A549 (cell line): ENCODE data around the gene OXNAD1. TPM values are rescaled to one million over a fixed set of nuclear protein-coding genes. Genes with fewer than 3 reads are reported as not detected.

Experiments
- ATAC-seq, 2 experiments: fragments of 200-7000 bp in 1 of 2; fragments of >200 bp in 1 of 2; cut with Nextera tagmentation in 1 of 2; cut with Tn5 transposase in 1 of 2; 3 replicates each; pipeline versions ENCODE4 v1.8.0 to v1.9.1; 2018 to 2020; ENCODE audit warnings: mild to moderate bottlenecking in 1 of 2, moderate library complexity in 1 of 2
- CTCF ChIA-PET: fragments of 300-600 bp; sonication (Branson Sonifier 250); formaldehyde crosslinking; extraction: SDS; loops from one replicate; lab custom pipeline; 2021; ENCODE audit warnings: antibody characterized with exemption, inconsistent platforms; lab: Yijun Ruan, JAX
- POLR2A ChIA-PET: fragments of 350-600 bp; formaldehyde crosslinking; extraction: SDS; loops from one replicate; lab custom pipeline; 2021; ENCODE audit warnings: antibody characterized with exemption, inconsistent platforms; lab: Yijun Ruan, JAX
- DNase-seq, 2 experiments: peaks; one replicate each; pipeline versions ENCODE4 v3.0.0 to v3.0.0-alpha.2; 2011 to 2016; ENCODE audit warnings: low read depth in 1 of 2, low spot score in 1 of 2
- FAIRE-seq: peaks from 2 replicates; lab custom pipeline; 2011; peaks lifted over from hg19 to GRCh38; lab: Jason Lieb, UNC
- H3K27ac ChIP-seq, 2 experiments: fragments of >200 bp; sonication (Bioruptor Twin); formaldehyde crosslinking; 3 replicates each; pipeline ENCODE4 v1.5.1; 2016 to 2017
- H3K4me1 ChIP-seq: fragments of >200 bp; sonication (Bioruptor Twin); formaldehyde crosslinking; 3 replicates; pipeline ENCODE4 v1.6.1; 2016
- H3K4me2 ChIP-seq: fragments of >200 bp; sonication (Bioruptor Twin); formaldehyde crosslinking; 3 replicates; pipeline ENCODE4 v1.6.1; 2016
- H3K4me3 ChIP-seq: fragments of >200 bp; sonication (Bioruptor Twin); formaldehyde crosslinking; 3 replicates; pipeline ENCODE4 v1.5.1; 2016
- H3K9me3 ChIP-seq: fragments of >200 bp; sonication (Bioruptor Twin); formaldehyde crosslinking; 3 replicates; pipeline ENCODE4 v1.6.1; 2016
- ATOH8 ChIP-seq: fragments of 250-450 bp; sonication (Bioruptor Pico); IDR thresholded peaks from 2 replicates; pipeline ENCODE4 v1.5.0; 2020; ENCODE audit warnings: low read depth, mild to moderate bottlenecking, moderate library complexity
- CEBPB ChIP-seq, 2 experiments: fragments of >200 bp in 1 of 2; sonication (Bioruptor Twin) in 1 of 2; formaldehyde crosslinking in 1 of 2; IDR thresholded peaks; 2 replicates each; pipeline ENCODE4 v1.6.1; 2012 to 2016
- E2F6 ChIP-seq: IDR thresholded peaks from 2 replicates; pipeline ENCODE4 v1.6.1; 2012; ENCODE audit warnings: low read depth, borderline replicate concordance
- EHMT2 ChIP-seq: fragments of 200-600 bp; sonication (generic); IDR thresholded peaks from 2 replicates; pipeline ENCODE4 v1.6.1; 2016; ENCODE audit warnings: antibody characterized with exemption, low read depth, mild to moderate bottlenecking, moderate library complexity
- FOSL2 ChIP-seq, 2 experiments: fragments of 450-650 bp in 1 of 2; fragments of >200 bp in 1 of 2; sonication (Bioruptor Twin) in 1 of 2; formaldehyde crosslinking; IDR thresholded peaks; 2 replicates each; pipeline versions ENCODE4 v1.5.0 to v1.6.1; 2016 to 2020; ENCODE audit warnings: mild to moderate bottlenecking in 1 of 2, moderate library complexity in 1 of 2
- HDAC2 ChIP-seq: fragments of 200-600 bp; sonication (generic); IDR thresholded peaks from 2 replicates; pipeline ENCODE4 v1.6.1; 2016
- HOXA7 ChIP-seq: fragments of 250-450 bp; sonication (Bioruptor Pico); IDR thresholded peaks from 2 replicates; pipeline ENCODE4 v1.5.0; 2020; ENCODE audit warnings: mild to moderate bottlenecking, moderate library complexity
- HOXB13 ChIP-seq: fragments of 250-450 bp; sonication (Bioruptor Pico); IDR thresholded peaks from 2 replicates; pipeline ENCODE4 v1.5.0; 2020; ENCODE audit warnings: low read depth, mild to moderate bottlenecking, moderate library complexity
- HOXB5 ChIP-seq: fragments of 250-450 bp; sonication (Bioruptor Pico); IDR thresholded peaks from 2 replicates; pipeline ENCODE4 v1.5.0; 2020; ENCODE audit warnings: mild to moderate bottlenecking, moderate library complexity
- JUN ChIP-seq, 2 experiments: fragments of >200 bp; sonication (Bioruptor Twin); formaldehyde crosslinking; IDR thresholded peaks; 2 replicates in 1 of 2; 3 replicates in 1 of 2; pipeline ENCODE4 v1.6.1; 2016 to 2017
- JUNB ChIP-seq: fragments of >200 bp; sonication (Bioruptor Twin); formaldehyde crosslinking; IDR thresholded peaks from 2 replicates; pipeline ENCODE4 v1.6.1; 2016
- KDM5A ChIP-seq: fragments of 200-600 bp; sonication (generic); IDR thresholded peaks from 2 replicates; pipeline ENCODE4 v1.6.1; 2016; ENCODE audit warnings: antibody characterized with exemption, mild to moderate bottlenecking
- MAZ ChIP-seq: fragments of 150-350 bp; IDR thresholded peaks from 2 replicates; pipeline ENCODE4 v1.6.1; 2014; ENCODE audit warnings: antibody characterized with exemption, low read depth, low read length, borderline replicate concordance
- MYC ChIP-seq: IDR thresholded peaks from 2 replicates; pipeline ENCODE4 v1.6.1; 2012; ENCODE audit warnings: mild to moderate bottlenecking, inconsistent platforms, low read length, improper control_type of control experiment, borderline replicate concordance
- NPAS2 ChIP-seq: fragments of 250-450 bp; sonication (Bioruptor Pico); IDR thresholded peaks from 2 replicates; pipeline ENCODE4 v1.8.0; 2022; ENCODE audit warnings: mild to moderate bottlenecking, moderate library complexity, borderline replicate concordance
- PHF8 ChIP-seq: fragments of 200-600 bp; sonication (generic); IDR thresholded peaks from 2 replicates; pipeline ENCODE4 v1.6.1; 2016; ENCODE audit warnings: low read depth, mild to moderate bottlenecking, antibody characterized with exemption, moderate library complexity, borderline replicate concordance
- POLR2AphosphoS2 ChIP-seq: conservative IDR thresholded peaks from 2 replicates; pipeline ENCODE4 v1.6.1; 2012; ENCODE audit warnings: low read length, improper control_type of control experiment, inconsistent platforms
- RAD21 ChIP-seq, 2 experiments: fragments of >200 bp in 1 of 2; sonication (Bioruptor Twin) in 1 of 2; formaldehyde crosslinking in 1 of 2; IDR thresholded peaks in 1 of 2; conservative IDR thresholded peaks in 1 of 2; 2 replicates in 1 of 2; 3 replicates in 1 of 2; pipeline ENCODE4 v1.6.1; 2012 to 2018; ENCODE audit warnings: inconsistent platforms in 1 of 2
- RCOR1 ChIP-seq: fragments of 150-350 bp; IDR thresholded peaks from 2 replicates; pipeline ENCODE4 v1.6.1; 2014; ENCODE audit warnings: antibody characterized with exemption, low read length, low read depth
- RFX5 ChIP-seq: fragments of 450-650 bp; IDR thresholded peaks from 2 replicates; pipeline ENCODE4 v1.7.1; 2014; ENCODE audit warnings: antibody characterized with exemption, mild to moderate bottlenecking, moderate library complexity
- TFCP2L1 ChIP-seq: fragments of 250-450 bp; sonication (Bioruptor Pico); IDR thresholded peaks from 2 replicates; pipeline ENCODE4 v1.5.0; 2021; ENCODE audit warnings: mild to moderate bottlenecking
- ZC3H11A ChIP-seq: fragments of 450-650 bp; IDR thresholded peaks from 2 replicates; pipeline ENCODE4 v1.6.1; 2014; ENCODE audit warnings: antibody characterized with exemption, mild to moderate bottlenecking
- ZNF302 ChIP-seq: fragments of 250-450 bp; sonication (Bioruptor Pico); IDR thresholded peaks from 2 replicates; pipeline ENCODE4 v1.9.0; 2021; ENCODE audit warnings: inconsistent platforms, mild to moderate bottlenecking, moderate library complexity
- WGBS: methylation state at CpG from one replicate; pipeline ENCODE4 v1.1.6; 2017; ENCODE audit errors: missing lambda C conversion rate; 5-methylcytosine and 5-hydroxymethylcytosine counted together
- polyA plus RNA-seq, 4 experiments: library from polyadenylated mRNA; depleted of rRNA in 3 of 4; stranded (reverse); fragments of >200 nt; fragmentation: RNase III in 1 of 4; extraction: RNeasy Plus Mini Kit Qiagen cat#74134 plus additional on column Dnase treatment in 1 of 4; gene quantifications; 2 replicates in 3 of 4; 3 replicates in 1 of 4; pipeline ENCODE4 v1.2.3, GENCODE V29; 2011 to 2017
- TF ChIP-seq, protein P1 (sequence below): fragments of 150-350 bp; IDR thresholded peaks from 2 replicates; pipeline ENCODE4 v1.6.1; 2014; ENCODE audit warnings: low read depth, mild to moderate bottlenecking, low read length
- TF ChIP-seq, protein P2 (sequence below): fragments of >200 bp; sonication (Bioruptor Twin); formaldehyde crosslinking; IDR thresholded peaks from 2 replicates; pipeline ENCODE4 v1.6.1; 2016
- TF ChIP-seq, protein P3 (sequence below): fragments of >200 bp; sonication (Bioruptor Twin); formaldehyde crosslinking; IDR thresholded peaks from 3 replicates; pipeline ENCODE4 v1.6.1; 2016
- TF ChIP-seq, protein P4 (sequence below): fragments of >200 bp; sonication (Bioruptor Twin); formaldehyde crosslinking; IDR thresholded peaks from 3 replicates; pipeline ENCODE4 v1.5.1; 2016

OXNAD1 gene
- polyA plus RNA-seq, 2 of the 4 experiments (the other 2 are of a cell fraction), result 8.8 to 25.9 TPM

- Histone ChIP-seq H3K27ac (peak overlapping the region; percentile 7 to 40; a peak in 5 of 6 replicates), H3K4me2 (peak overlapping the region; percentile 40), H3K4me3 (no peak overlapping the region), H3K9me3 (no peaks in the 10 kb centered on the region), H3K4me1 (peaks cover 22% of the 10 kb centered on the region)
- ATAC-seq (no peak), FAIRE-seq (no peak), DNase-seq (no peak)
- ChIA-PET POLR2A (no interaction called here), CTCF (interaction anchor here (0.6 to 5.1 kb wide), 3 partner anchors 180 to 638 kb away, joined by 3 to 43 read pairs (median 3); partner anchors contain the start of genes BTD and HACL1)
- 81% methylated on average over 4 of the region's 4 CpGs for WGBS
- TF ChIP-seq ZC3H11A (no peak), HOXA7 (CRISPR knock-in tag) (no peak), RCOR1 (no peak), HDAC2 (no peak), NPAS2 (CRISPR knock-in tag) (no peak), PHF8 (no peak), HOXB5 (no peak), EHMT2 (no peak), FOSL2 (IDR thresholded peaks at IDR 0.05) (no peak), FOSL2 (CRISPR knock-in tag; IDR thresholded peaks at IDR 0.05) (no peak), CEBPB (IDR thresholded peaks at IDR 0.05) (no peak), RFX5 (no peak), TFCP2L1 (CRISPR knock-in tag) (no peak), RAD21 (conservative IDR thresholded peaks at IDR 0.05 in 1 of 2, IDR thresholded peaks at IDR 0.05 in 1 of 2) (no peak), ZNF302 (no peak), MYC (no peak), MAZ (no peak), POLR2AphosphoS2 (no peak), KDM5A (no peak)
- TF ChIP-seq, protein P1, sequence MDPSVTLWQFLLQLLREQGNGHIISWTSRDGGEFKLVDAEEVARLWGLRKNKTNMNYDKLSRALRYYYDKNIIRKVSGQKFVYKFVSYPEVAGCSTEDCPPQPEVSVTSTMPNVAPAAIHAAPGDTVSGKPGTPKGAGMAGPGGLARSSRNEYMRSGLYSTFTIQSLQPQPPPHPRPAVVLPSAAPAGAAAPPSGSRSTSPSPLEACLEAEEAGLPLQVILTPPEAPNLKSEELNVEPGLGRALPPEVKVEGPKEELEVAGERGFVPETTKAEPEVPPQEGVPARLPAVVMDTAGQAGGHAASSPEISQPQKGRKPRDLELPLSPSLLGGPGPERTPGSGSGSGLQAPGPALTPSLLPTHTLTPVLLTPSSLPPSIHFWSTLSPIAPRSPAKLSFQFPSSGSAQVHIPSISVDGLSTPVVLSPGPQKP, result no peak
- TF ChIP-seq, protein P2, sequence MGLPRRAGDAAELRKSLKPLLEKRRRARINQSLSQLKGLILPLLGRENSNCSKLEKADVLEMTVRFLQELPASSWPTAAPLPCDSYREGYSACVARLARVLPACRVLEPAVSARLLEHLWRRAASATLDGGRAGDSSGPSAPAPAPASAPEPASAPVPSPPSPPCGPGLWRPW, result no peak
Measured at GRCh38 chr3:16239780-16240179, 25.2 kb upstream of the OXNAD1 start.

DNA sequence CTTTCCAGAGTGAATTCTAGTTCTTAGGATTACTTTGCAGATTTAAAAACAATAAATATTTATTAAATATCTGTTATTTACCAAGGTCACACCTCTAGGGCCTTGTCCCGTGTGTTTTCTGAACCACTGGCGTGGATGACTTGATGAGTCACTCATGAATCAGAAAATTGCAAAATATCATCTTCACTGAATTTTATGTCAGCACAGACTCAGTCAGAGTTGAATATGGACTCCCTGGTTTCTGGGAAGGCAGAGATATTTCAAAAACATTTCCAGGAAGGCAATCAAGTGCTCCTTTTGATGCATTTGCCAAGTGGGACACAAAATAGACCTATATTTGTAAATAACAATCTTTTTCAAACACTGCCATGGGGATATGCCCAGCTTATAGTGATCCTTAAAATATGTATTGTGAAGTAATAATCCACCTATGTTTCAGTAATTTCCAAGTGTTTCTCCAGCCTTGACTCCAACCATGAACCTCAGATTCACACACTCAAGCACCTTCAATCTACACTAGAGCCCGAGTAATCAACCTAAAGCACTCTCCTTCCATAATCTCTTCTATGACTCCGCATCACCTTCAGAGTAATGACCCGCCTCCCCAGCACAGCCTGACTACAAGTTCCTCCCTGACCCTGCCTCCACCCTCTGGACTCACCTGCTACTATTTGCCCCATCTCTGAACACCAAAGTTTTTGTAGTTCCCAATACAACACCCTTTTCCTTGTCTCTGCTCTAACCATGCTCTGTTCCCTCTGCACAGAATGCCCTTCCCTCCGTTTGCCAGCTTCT, 24.6 kb upstream of the OXNAD1 start:
- CTCF ChIA-PET, result interaction anchor here (0.6 to 5.1 kb wide), 4 partner anchors 62 to 639 kb away, joined by 3 to 43 read pairs (median 16); partner anchors contain the start of genes BTD and HACL1
- WGBS, result 52% methylated on average over 6 of the region's 6 CpGs
- TF ChIP-seq HOXB13 (CRISPR knock-in tag) (no peak), FOSL2 (IDR thresholded peaks at IDR 0.05) (peak; percentile 95), FOSL2 (CRISPR knock-in tag; IDR thresholded peaks at IDR 0.05) (peak; percentile 94), ATOH8 (CRISPR knock-in tag) (no peak), HDAC2 (no peak), JUN (IDR thresholded peaks at IDR 0.05) (peak in 1 of 2 experiments; percentile 47; a peak in 1 of 5 replicates), NPAS2 (CRISPR knock-in tag) (no peak), JUNB (peak; percentile 92), E2F6 (no peak), CEBPB (IDR thresholded peaks at IDR 0.05) (peak; percentile 87 to 91)
- TF ChIP-seq, protein P1, result no peak
- TF ChIP-seq, protein P3, sequence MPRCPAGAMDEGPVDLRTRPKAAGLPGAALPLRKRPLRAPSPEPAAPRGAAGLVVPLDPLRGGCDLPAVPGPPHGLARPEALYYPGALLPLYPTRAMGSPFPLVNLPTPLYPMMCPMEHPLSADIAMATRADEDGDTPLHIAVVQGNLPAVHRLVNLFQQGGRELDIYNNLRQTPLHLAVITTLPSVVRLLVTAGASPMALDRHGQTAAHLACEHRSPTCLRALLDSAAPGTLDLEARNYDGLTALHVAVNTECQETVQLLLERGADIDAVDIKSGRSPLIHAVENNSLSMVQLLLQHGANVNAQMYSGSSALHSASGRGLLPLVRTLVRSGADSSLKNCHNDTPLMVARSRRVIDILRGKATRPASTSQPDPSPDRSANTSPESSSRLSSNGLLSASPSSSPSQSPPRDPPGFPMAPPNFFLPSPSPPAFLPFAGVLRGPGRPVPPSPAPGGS, result peak; percentile 50; the same call in 1 of the 3 replicates
- TF ChIP-seq, protein P4, sequence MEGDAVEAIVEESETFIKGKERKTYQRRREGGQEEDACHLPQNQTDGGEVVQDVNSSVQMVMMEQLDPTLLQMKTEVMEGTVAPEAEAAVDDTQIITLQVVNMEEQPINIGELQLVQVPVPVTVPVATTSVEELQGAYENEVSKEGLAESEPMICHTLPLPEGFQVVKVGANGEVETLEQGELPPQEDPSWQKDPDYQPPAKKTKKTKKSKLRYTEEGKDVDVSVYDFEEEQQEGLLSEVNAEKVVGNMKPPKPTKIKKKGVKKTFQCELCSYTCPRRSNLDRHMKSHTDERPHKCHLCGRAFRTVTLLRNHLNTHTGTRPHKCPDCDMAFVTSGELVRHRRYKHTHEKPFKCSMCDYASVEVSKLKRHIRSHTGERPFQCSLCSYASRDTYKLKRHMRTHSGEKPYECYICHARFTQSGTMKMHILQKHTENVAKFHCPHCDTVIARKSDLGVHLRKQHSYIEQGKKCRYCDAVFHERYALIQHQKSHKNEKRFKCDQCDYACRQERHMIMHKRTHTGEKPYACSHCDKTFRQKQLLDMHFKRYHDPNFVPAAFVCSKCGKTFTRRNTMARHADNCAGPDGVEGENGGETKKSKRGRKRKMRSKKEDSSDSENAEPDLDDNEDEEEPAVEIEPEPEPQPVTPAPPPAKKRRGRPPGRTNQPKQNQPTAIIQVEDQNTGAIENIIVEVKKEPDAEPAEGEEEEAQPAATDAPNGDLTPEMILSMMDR, result no peak
- TF ChIP-seq, protein P2, result 0 out of 2 replicates have a peak, but pooled peaks have one; percentile 39

More for the DNA sequence above, 24.6 kb upstream of the OXNAD1 start:
- Histone ChIP-seq H3K4me1 (peaks cover 22% of the 10 kb centered on the region), H3K4me2 (peak overlapping the region; percentile 40), H3K4me3 (no peak overlapping the region), H3K27ac (peak overlapping the region; percentile 53 to 63; a peak in 5 of 6 replicates), H3K9me3 (no peaks in the 10 kb centered on the region)
- FAIRE-seq (no peak), ATAC-seq (peak; percentile 72 to 80), DNase-seq (peak; percentile 38 to 71)
- POLR2A ChIA-PET, result no interaction called here
